HepG2 (cell line): Measurements from ENCODE around the gene VEZF1. TPM values are rescaled to one million over a fixed set of nuclear protein-coding genes. Genes with fewer than 3 reads are reported as not detected.

ENCODE experiments used
- BRD4 ChIP-seq: sonication (generic); formaldehyde crosslinking; IDR thresholded peaks from 2 replicates; pipeline ENCODE4 v1.4.0; 2020; ENCODE audit warnings: missing genetic modification reagents
- CREM ChIP-seq, 2 experiments: sonication (generic) in 1 of 2; formaldehyde crosslinking in 1 of 2; IDR thresholded peaks; 2 replicates each; pipeline versions ENCODE4 v1.4.0 to v1.6.1; 2016 to 2020; ENCODE audit warnings: antibody characterized with exemption in 1 of 2, mild to moderate bottlenecking in 1 of 2, missing genetic modification reagents in 1 of 2
- ELF1 ChIP-seq: sonication (generic); formaldehyde crosslinking; IDR thresholded peaks from 2 replicates; pipeline ENCODE4 v1.4.0; 2020; ENCODE audit warnings: missing genetic modification reagents
- GABPA ChIP-seq, 2 experiments: IDR thresholded peaks; 2 replicates each; pipeline ENCODE4 v1.6.1; 2011 to 2016; ENCODE audit warnings: low read depth in 2 of 2, low read length in 1 of 2, missing biosample characterization in 1 of 2, missing genetic modification characterization in 1 of 2
- KDM4B ChIP-seq: sonication (generic); formaldehyde crosslinking; IDR thresholded peaks from 2 replicates; pipeline ENCODE4 v1.4.0; 2020; ENCODE audit warnings: missing genetic modification reagents
- KDM6A ChIP-seq: IDR thresholded peaks from 2 replicates; pipeline ENCODE4 v1.6.1; 2016; ENCODE audit warnings: low read depth
- NCOA1 ChIP-seq: sonication (generic); formaldehyde crosslinking; IDR thresholded peaks from 2 replicates; pipeline ENCODE4 v1.9.0; 2021; ENCODE audit warnings: missing genetic modification reagents
- NONO ChIP-seq, 2 experiments: fragments of 450-650 bp in 1 of 2; sonication (generic) in 1 of 2; formaldehyde crosslinking in 1 of 2; IDR thresholded peaks in 1 of 2; conservative IDR thresholded peaks in 1 of 2; 2 replicates each; pipeline versions ENCODE4 v1.6.1 to v1.8.0; 2017 to 2022; ENCODE audit warnings: mild to moderate bottlenecking in 1 of 2, missing genetic modification reagents in 1 of 2, moderate library complexity in 1 of 2
- POLR2AphosphoS2 ChIP-seq: IDR thresholded peaks from 2 replicates; pipeline ENCODE4 v1.6.1; 2011; ENCODE audit warnings: low read depth, low read length, improper control_type of control experiment
- RBM39 ChIP-seq: fragments of 200-400 bp; formaldehyde crosslinking; IDR thresholded peaks from one replicate; pipeline ENCODE4 v1.6.1; 2018; ENCODE audit warnings: antibody characterized with exemption, mild to moderate bottlenecking, low read depth, low read length; ENCODE audit not compliant: poor library complexity, severe bottlenecking
- SNAI1 ChIP-seq: sonication (generic); formaldehyde crosslinking; IDR thresholded peaks from 2 replicates; pipeline ENCODE4 v1.5.0; 2020; ENCODE audit warnings: mild to moderate bottlenecking, missing genetic modification reagents, borderline replicate concordance
- ZFP36L2 ChIP-seq: sonication (generic); formaldehyde crosslinking; IDR thresholded peaks from 2 replicates; pipeline ENCODE4 v1.4.0; 2020; ENCODE audit warnings: missing genetic modification reagents
- ZKSCAN8 ChIP-seq: IDR thresholded peaks from 2 replicates; pipeline ENCODE4 v1.6.1; 2016; ENCODE audit warnings: borderline replicate concordance, missing genetic modification reagents, missing compliant biosample characterization
- ZNF468 ChIP-seq: sonication (generic); formaldehyde crosslinking; IDR thresholded peaks from 2 replicates; pipeline ENCODE4 v1.8.0; 2022; ENCODE audit warnings: mild to moderate bottlenecking, moderate library complexity, missing genetic modification reagents
- ZNF598 ChIP-seq: sonication (generic); formaldehyde crosslinking; IDR thresholded peaks from 2 replicates; pipeline ENCODE4 v1.5.1; 2020; ENCODE audit warnings: mild to moderate bottlenecking, missing genetic modification reagents, borderline replicate concordance
- ZNF761 ChIP-seq: sonication (generic); formaldehyde crosslinking; conservative IDR thresholded peaks from 2 replicates; pipeline ENCODE4 v1.4.0; 2020; ENCODE audit warnings: mild to moderate bottlenecking, missing genetic modification reagents
- ZNF839 ChIP-seq: sonication (generic); formaldehyde crosslinking; IDR thresholded peaks from 2 replicates; pipeline ENCODE4 v1.4.0; 2020; ENCODE audit warnings: missing genetic modification reagents, mild to moderate bottlenecking, borderline replicate concordance
- polyA plus RNA-seq, 8 experiments: library from polyadenylated mRNA; depleted of rRNA in 3 of 8; stranded (reverse) in 7 of 8; unstranded in 1 of 8; fragments of >200 nt; fragmentation: Illumina TruSeq in 4 of 8; extraction: Trizol in 4 of 8; gene quantifications; 2 replicates each; pipeline versions ENCODE4 v1.2.1 to v1.2.3, GENCODE V29; 2011 to 2016; ENCODE audit warnings: low read depth in 4 of 8, missing spikeins in 1 of 8, mixed read lengths in 1 of 8; ENCODE audit not compliant: insufficient read depth in 1 of 8
- total RNA-seq, 5 experiments: library from RNA; depleted of rRNA; stranded (reverse); fragments of >200 nt; fragmentation: Illumina TruSeq; extraction: Trizol; gene quantifications; 2 replicates each; pipeline ENCODE4 v1.2.3, GENCODE V29; 2016; ENCODE audit warnings: low read depth in 1 of 5
- TF ChIP-seq, protein P1 (sequence below): IDR thresholded peaks from 2 replicates; pipeline ENCODE4 v1.6.1; 2018; ENCODE audit warnings: missing genetic modification reagents, mild to moderate bottlenecking, missing compliant biosample characterization
- TF ChIP-seq, protein P2 (sequence below): sonication (generic); formaldehyde crosslinking; IDR thresholded peaks from 2 replicates; pipeline ENCODE4 v1.5.1; 2020; ENCODE audit warnings: mild to moderate bottlenecking, missing genetic modification reagents, borderline replicate concordance
- TF ChIP-seq, protein P3 (sequence below): sonication (generic); formaldehyde crosslinking; IDR thresholded peaks from 2 replicates; pipeline ENCODE4 v1.4.0; 2020; ENCODE audit warnings: missing genetic modification reagents, borderline replicate concordance

The VEZF1 gene
- total and polyA plus RNA-seq, 2 of the 13 experiments (the other 11 are each of a cell fraction or from before 2014, with no cell fraction given) = 45.9 to 49.7 TPM

DNA sequence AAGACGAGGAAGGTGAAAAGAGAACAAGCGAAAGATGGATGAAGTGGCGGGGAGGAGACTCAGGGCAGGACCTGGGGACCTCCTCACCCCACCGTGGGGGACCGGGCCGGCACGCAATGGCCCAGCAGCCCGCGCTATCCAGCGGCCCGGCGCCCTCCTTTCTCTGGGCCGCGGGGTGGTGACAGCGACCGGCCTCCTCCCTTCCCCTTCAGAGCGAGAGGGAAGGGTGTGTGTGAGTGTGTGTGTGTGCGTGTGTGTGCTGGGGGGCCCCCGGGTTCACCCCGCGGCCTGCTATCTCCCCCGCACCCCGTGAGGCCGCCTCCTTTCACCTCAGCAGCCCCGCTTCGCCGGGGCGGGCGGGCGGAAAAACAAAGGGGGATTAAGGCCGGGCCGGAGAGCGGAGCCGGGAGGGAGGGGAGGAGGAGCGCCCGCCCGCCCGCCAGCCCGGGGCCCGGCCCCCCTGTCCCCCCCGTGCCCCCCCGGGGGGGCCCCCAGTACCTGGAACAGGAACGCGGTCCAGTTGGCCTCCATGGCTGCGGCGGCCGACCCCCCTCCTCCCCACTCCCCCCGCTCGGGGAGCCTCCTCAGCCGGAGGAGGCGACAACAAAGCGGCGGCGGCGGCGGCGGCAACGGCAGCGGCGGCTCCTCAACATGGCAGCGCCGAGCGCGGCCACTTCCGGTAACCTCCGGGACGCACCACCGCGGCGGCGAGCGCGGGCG lies at the start of gene VEZF1 (continued):
- TF ChIP-seq ZFP36L2 (CRISPR knock-in tag) (no peak), GABPA (IDR thresholded peaks at IDR 0.05; ENCODE audit: low read depth, low read length) (peak; percentile 64), GABPA (CRISPR knock-in tag; IDR thresholded peaks at IDR 0.05; ENCODE audit: low read depth) (peak; percentile 65), ELF1 (CRISPR knock-in tag) (no peak), ZKSCAN8 (CRISPR knock-in tag) (no peak), NCOA1 (CRISPR knock-in tag) (no peak), SNAI1 (peak; percentile 77; the same call in 1 of the 2 replicates), RBM39 (peak; percentile 69), ZNF598 (CRISPR knock-in tag) (0 out of 2 replicates have a peak, but pooled peaks have one; percentile 18), KDM6A (CRISPR knock-in tag) (no peak), CREM (IDR thresholded peaks at IDR 0.05) (no peak), CREM (CRISPR knock-in tag; IDR thresholded peaks at IDR 0.05) (no peak), BRD4 (CRISPR knock-in tag) (peak; percentile 95), KDM4B (CRISPR knock-in tag) (peak; percentile 38; the same call in 1 of the 2 replicates), ZNF468 (CRISPR knock-in tag) (0 out of 2 replicates have a peak, but pooled peaks have one; percentile 86), ZNF839 (no peak), NONO (IDR thresholded peaks at IDR 0.05) (no peak), NONO (CRISPR knock-in tag; conservative IDR thresholded peaks at IDR 0.05) (no peak; the same call in 1 of the 2 replicates), POLR2AphosphoS2 (no peak), ZNF761 (no peak)
- TF ChIP-seq, protein P1, sequence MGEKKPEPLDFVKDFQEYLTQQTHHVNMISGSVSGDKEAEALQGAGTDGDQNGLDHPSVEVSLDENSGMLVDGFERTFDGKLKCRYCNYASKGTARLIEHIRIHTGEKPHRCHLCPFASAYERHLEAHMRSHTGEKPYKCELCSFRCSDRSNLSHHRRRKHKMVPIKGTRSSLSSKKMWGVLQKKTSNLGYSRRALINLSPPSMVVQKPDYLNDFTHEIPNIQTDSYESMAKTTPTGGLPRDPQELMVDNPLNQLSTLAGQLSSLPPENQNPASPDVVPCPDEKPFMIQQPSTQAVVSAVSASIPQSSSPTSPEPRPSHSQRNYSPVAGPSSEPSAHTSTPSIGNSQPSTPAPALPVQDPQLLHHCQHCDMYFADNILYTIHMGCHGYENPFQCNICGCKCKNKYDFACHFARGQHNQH (CRISPR knock-in tag) = no peak
- TF ChIP-seq, protein P2, sequence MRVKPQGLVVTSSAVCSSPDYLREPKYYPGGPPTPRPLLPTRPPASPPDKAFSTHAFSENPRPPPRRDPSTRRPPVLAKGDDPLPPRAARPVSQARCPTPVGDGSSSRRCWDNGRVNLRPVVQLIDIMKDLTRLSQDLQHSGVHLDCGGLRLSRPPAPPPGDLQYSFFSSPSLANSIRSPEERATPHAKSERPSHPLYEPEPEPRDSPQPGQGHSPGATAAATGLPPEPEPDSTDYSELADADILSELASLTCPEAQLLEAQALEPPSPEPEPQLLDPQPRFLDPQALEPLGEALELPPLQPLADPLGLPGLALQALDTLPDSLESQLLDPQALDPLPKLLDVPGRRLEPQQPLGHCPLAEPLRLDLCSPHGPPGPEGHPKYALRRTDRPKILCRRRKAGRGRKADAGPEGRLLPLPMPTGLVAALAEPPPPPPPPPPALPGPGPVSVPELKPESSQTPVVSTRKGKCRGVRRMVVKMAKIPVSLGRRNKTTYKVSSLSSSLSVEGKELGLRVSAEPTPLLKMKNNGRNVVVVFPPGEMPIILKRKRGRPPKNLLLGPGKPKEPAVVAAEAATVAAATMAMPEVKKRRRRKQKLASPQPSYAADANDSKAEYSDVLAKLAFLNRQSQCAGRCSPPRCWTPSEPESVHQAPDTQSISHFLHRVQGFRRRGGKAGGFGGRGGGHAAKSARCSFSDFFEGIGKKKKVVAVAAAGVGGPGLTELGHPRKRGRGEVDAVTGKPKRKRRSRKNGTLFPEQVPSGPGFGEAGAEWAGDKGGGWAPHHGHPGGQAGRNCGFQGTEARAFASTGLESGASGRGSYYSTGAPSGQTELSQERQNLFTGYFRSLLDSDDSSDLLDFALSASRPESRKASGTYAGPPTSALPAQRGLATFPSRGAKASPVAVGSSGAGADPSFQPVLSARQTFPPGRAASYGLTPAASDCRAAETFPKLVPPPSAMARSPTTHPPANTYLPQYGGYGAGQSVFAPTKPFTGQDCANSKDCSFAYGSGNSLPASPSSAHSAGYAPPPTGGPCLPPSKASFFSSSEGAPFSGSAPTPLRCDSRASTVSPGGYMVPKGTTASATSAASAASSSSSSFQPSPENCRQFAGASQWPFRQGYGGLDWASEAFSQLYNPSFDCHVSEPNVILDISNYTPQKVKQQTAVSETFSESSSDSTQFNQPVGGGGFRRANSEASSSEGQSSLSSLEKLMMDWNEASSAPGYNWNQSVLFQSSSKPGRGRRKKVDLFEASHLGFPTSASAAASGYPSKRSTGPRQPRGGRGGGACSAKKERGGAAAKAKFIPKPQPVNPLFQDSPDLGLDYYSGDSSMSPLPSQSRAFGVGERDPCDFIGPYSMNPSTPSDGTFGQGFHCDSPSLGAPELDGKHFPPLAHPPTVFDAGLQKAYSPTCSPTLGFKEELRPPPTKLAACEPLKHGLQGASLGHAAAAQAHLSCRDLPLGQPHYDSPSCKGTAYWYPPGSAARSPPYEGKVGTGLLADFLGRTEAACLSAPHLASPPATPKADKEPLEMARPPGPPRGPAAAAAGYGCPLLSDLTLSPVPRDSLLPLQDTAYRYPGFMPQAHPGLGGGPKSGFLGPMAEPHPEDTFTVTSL (CRISPR knock-in tag) = no peak
- TF ChIP-seq, protein P3, sequence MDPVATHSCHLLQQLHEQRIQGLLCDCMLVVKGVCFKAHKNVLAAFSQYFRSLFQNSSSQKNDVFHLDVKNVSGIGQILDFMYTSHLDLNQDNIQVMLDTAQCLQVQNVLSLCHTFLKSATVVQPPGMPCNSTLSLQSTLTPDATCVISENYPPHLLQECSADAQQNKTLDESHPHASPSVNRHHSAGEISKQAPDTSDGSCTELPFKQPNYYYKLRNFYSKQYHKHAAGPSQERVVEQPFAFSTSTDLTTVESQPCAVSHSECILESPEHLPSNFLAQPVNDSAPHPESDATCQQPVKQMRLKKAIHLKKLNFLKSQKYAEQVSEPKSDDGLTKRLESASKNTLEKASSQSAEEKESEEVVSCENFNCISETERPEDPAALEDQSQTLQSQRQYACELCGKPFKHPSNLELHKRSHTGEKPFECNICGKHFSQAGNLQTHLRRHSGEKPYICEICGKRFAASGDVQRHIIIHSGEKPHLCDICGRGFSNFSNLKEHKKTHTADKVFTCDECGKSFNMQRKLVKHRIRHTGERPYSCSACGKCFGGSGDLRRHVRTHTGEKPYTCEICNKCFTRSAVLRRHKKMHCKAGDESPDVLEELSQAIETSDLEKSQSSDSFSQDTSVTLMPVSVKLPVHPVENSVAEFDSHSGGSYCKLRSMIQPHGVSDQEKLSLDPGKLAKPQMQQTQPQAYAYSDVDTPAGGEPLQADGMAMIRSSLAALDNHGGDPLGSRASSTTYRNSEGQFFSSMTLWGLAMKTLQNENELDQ (CRISPR knock-in tag) = no peak
